Upper lobe of left lung (tissue), 4 donors: ENCODE results near the gene CCDC12.

Source experiments
- CTCF ChIP-seq, 6 experiments: fragments of 450-650 bp in 4 of 6; fragments of 200-600 bp in 2 of 6; sonication (generic) in 2 of 6; IDR thresholded peaks; one replicate each; pipeline ENCODE4 v1.5.1; 2016 to 2019; ENCODE audit warnings: antibody characterized with exemption in 6 of 6
- POLR2A ChIP-seq, 4 donors: fragments of 450-650 bp; IDR thresholded peaks; one replicate each; pipeline ENCODE4 v1.5.1; 2016 to 2017; ENCODE audit warnings: antibody characterized with exemption in 4 of 4, mild to moderate bottlenecking in 2 of 4
- POLR2AphosphoS5 ChIP-seq, 2 donors: sonication (generic); formaldehyde crosslinking; IDR thresholded peaks; one replicate each; pipeline ENCODE4 v1.5.1; 2017; ENCODE audit warnings: antibody characterized with exemption in 2 of 2

- TF ChIP-seq POLR2AphosphoS5 (IDR thresholded peaks at IDR 0.05) (no peak), CTCF (IDR thresholded peaks at IDR 0.05) (no peak), POLR2A (IDR thresholded peaks at IDR 0.05) (no peak)
These were observed 25.9 kb upstream of the CCDC12 start for GRCh38 chr3:47002171-47003055.
